Astrocyte of the spinal cord (primary cell): Measurements from ENCODE around the gene TXNDC11.
"Not testable (repeated sequence)": the region's sequence is repeated elsewhere in the genome, so short reads cannot be mapped to it uniquely, and the experiment has no call there.

Experiments used
- DNase-seq: peaks from one replicate; pipeline ENCODE4 v3.0.0; 2011; ENCODE audit warnings: low read depth, low spot score
- H3K4me3 ChIP-seq: 2 replicates; pipeline ENCODE4 v1.5.1; 2011; ENCODE audit warnings: low read depth, mild to moderate bottlenecking, low read length, moderate library complexity
- in situ Hi-C: cut with HindIII; loops from 2 replicates; pipeline ENCODE4 v1.10.0; 2017; ENCODE audit warnings: low sequenced_read_pairs
- TF ChIP-seq, protein P1 (sequence below): IDR thresholded peaks from 2 replicates; pipeline ENCODE4 v1.5.1; 2012; ENCODE audit warnings: low read depth, mild to moderate bottlenecking, low read length, inconsistent platforms

The TXNDC11 gene

GRCh38 chr16:11742536-11743307 is at the start of gene TXNDC11:
TSS of gene TXNDC11 (minus strand) at chr16:11742857. CDS start at chr16:11742730, 127 bp downstream.
- TF ChIP-seq, protein P1, sequence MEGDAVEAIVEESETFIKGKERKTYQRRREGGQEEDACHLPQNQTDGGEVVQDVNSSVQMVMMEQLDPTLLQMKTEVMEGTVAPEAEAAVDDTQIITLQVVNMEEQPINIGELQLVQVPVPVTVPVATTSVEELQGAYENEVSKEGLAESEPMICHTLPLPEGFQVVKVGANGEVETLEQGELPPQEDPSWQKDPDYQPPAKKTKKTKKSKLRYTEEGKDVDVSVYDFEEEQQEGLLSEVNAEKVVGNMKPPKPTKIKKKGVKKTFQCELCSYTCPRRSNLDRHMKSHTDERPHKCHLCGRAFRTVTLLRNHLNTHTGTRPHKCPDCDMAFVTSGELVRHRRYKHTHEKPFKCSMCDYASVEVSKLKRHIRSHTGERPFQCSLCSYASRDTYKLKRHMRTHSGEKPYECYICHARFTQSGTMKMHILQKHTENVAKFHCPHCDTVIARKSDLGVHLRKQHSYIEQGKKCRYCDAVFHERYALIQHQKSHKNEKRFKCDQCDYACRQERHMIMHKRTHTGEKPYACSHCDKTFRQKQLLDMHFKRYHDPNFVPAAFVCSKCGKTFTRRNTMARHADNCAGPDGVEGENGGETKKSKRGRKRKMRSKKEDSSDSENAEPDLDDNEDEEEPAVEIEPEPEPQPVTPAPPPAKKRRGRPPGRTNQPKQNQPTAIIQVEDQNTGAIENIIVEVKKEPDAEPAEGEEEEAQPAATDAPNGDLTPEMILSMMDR: no peak
- peak within 1 kb of the TSS; percentile 87 for H3K4me3 ChIP-seq
- peak; percentile 98 for DNase-seq
- in situ Hi-C loops: no loop called here

GRCh38 chr16:11791144-11791828 is 48.6 kb upstream of the TXNDC11 start:
- in situ Hi-C loops: no loop called here
- H3K4me3 ChIP-seq: no peak overlapping the region
- no peak for DNase-seq
- TF ChIP-seq, protein P1: no peak

- no peak overlapping the region for H3K4me3 ChIP-seq
- DNase-seq: no peak
- in situ Hi-C loops: no loop called here
- TF ChIP-seq, protein P1: no peak
These were observed 46.3 kb upstream of the TXNDC11 start for GRCh38 chr16:11788914-11789313.

GRCh38 chr16:11784980-11785599 is 42.4 kb upstream of the TXNDC11 start:
- in situ Hi-C loops: not testable (repeated sequence)

DNA sequence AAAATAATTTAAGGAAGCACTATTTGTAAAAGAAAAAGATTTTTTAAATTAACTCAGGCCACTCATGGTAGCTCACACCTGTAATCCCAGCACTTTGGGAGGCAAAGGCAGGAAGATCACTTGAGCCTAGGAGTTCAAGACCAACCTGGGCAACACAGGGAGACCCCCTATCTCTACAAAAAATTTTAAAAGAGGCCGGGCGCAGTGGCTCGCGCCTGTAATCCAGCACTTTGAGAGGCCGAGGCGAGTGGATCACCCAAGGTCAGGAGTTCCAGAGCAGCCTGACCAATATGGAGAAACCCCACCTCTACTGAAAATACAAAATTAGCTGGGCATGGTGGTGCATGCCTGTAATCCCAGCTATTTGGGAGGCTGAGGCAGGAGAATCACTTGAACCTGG is 41.7 kb upstream of the TXNDC11 start:
- in situ Hi-C loops, DNase-seq, H3K4me3 ChIP-seq: not testable (repeated sequence)

More at GRCh38 chr16:11784980-11785599, 42.4 kb upstream of the TXNDC11 start:
- not testable (repeated sequence) for H3K4me3 ChIP-seq, DNase-seq

DNA sequence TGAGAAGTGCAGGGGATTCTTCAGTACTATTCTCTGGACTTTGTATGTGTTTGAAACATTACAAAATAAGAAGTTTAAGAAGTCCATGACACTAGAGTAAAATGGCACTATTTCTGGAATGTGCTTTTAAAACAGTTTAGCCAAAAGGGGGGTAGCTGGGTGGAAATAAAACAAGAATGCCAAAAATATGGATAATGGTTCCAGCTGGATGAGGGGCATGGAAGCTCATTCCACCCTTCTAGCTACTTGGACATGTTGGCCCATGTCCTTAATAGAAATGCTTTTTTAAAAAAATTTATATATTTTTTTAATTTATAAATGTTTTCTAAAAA is 41.3 kb upstream of the TXNDC11 start:
- TF ChIP-seq, protein P1: no peak
- in situ Hi-C loops: no loop called here
- DNase-seq: no peak
- H3K4me3 ChIP-seq: no peak overlapping the region

DNA sequence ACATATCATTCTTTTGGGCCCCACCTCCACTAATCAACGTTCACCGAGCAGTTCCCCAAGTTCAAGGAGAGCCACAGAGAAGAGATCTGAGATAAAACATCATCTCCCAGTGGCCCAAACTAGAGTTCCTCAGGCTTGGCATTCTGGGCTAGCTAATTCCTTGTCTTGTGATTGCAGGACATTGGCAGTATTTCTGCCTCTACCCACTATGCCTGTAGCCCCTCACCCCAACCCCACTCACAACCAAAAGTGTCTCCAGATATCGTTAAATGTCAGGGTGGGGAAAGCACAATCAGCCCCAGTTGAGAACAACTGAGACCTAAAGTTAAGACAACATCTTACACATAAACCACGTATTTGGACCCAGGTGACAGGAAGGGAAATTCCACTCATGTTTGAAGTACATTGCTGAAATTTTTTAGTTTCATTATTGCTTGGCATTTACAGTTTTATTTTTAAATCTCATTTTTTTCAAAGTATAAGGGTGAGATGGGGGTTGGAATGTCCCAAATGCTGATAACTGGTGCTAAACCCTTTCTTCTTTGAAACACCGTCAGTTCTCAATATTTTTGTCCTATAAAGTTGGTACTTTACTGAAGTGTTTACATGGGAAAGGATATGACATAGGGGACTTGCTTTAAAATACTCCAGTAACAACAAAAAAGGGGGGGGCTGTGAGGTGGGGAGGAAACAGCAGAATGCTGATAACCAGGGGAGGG is 40.8 kb upstream of the TXNDC11 start:
- H3K4me3 ChIP-seq: peak overlapping the region; percentile 5
- in situ Hi-C loops: no loop called here
- TF ChIP-seq, protein P1: no peak
- DNase-seq: peak; percentile 49
